Heart left ventricle (tissue), 16 donors: Measurements from ENCODE around the gene MYNN. TPM values are rescaled to one million over a fixed set of nuclear protein-coding genes. Genes with fewer than 3 reads are reported as not detected.

ENCODE experiments used
- ATAC-seq, 4 donors: fragments of 200-7000 bp; cut with Tn5 transposase; one replicate each; pipeline ENCODE4 v1.9.1; 2020 to 2022; ENCODE audit warnings: moderate library complexity in 4 of 4, mild to moderate bottlenecking in 3 of 4, moderate number of reproducible peaks in 1 of 4
- DNase-seq, 5 donors: peaks; one replicate each; pipeline ENCODE4 v3.0.0-alpha.2; 2020
- H3K27ac ChIP-seq, 12 donors: fragments of 200-600 bp; sonication (generic) in 4 of 12; one replicate each; pipeline versions ENCODE4 v1.5.0 to v1.8.0; 2016 to 2022; ENCODE audit warnings: mild to moderate bottlenecking in 2 of 12
- H3K27me3 ChIP-seq, 9 donors: fragments of 200-600 bp; sonication (generic) in 2 of 9; one replicate each; pipeline versions ENCODE4 v1.5.1 to v1.8.0; 2016 to 2022; ENCODE audit warnings: mild to moderate bottlenecking in 3 of 9
- H3K36me3 ChIP-seq, 9 donors: fragments of 200-600 bp; sonication (generic) in 2 of 9; one replicate each; pipeline versions ENCODE4 v1.5.0 to v1.8.0; 2018 to 2022; ENCODE audit warnings: mild to moderate bottlenecking in 2 of 9
- H3K4me1 ChIP-seq, 12 donors: fragments of 200-600 bp; sonication (generic) in 4 of 12; one replicate each; pipeline versions ENCODE4 v1.5.0 to v1.8.0; 2016 to 2022; ENCODE audit warnings: mild to moderate bottlenecking in 3 of 12
- H3K4me3 ChIP-seq, 12 donors: fragments of 200-600 bp; sonication (generic) in 4 of 12; one replicate each; pipeline versions ENCODE4 v1.5.0 to v1.8.0; 2017 to 2022; ENCODE audit warnings: mild to moderate bottlenecking in 9 of 12, moderate library complexity in 4 of 12
- H3K9me3 ChIP-seq, 12 donors: fragments of 200-600 bp; sonication (generic) in 4 of 12; one replicate each; pipeline versions ENCODE4 v1.5.0 to v1.8.0; 2016 to 2022; ENCODE audit warnings: mild to moderate bottlenecking in 1 of 12
- POLR2A ChIP-seq, 2 donors: fragments of 450-650 bp; IDR thresholded peaks; one replicate each; pipeline ENCODE4 v1.6.1; 2017; ENCODE audit warnings: antibody characterized with exemption in 2 of 2, mild to moderate bottlenecking in 2 of 2, moderate library complexity in 2 of 2
- WGBS, 4 donors: extraction: QIAGEN DNeasy Blood & Tissue Kit in 2 of 4; methylation state at CpG; one replicate each; pipeline versions ENCODE4 v1.1.5 to v1.1.7; 2013 to 2018; 5-methylcytosine and 5-hydroxymethylcytosine counted together
- intact Hi-C, 10 donors: fragments of 100-400 bp; cut with DNase I; formaldehyde crosslinking; loops; one replicate each; pipeline versions ENCODE4 v1.11.1 to v1.14.2; 2022
- polyA plus RNA-seq, 2 donors: library from polyadenylated mRNA; stranded (reverse); fragments of 200-250 nt; gene quantifications; one replicate each; pipeline ENCODE4 v1.2.3, GENCODE V29; 2013
- total RNA-seq, 9 donors: library from RNA; depleted of rRNA in 2 of 9; stranded (reverse); fragments of >200 nt in 2 of 9; fragmentation: NEBNext Ultra II Directional in 3 of 9; extraction: Animal tissue kit (Norgen Biotek cat#: 25700) in 3 of 9; gene quantifications; one replicate each; pipeline versions ENCODE4 v1.1.0 to v1.2.4, GENCODE V29; 2016 to 2023
- TF ChIP-seq, protein P1 (sequence below), 12 donors: fragments of 200-600 bp; sonication (generic) in 4 of 12; IDR thresholded peaks; one replicate each; pipeline versions ENCODE4 v1.5.0 to v1.8.0; 2018 to 2022; ENCODE audit warnings: antibody characterized with exemption in 12 of 12, mild to moderate bottlenecking in 5 of 12
- donor health status: ischemic (EF 13 %, LVEDD 7.1; RV severe dilation, severe dysfunction).
- donor health status: healthy with polysubstance abuse.
- donor health status: DM: no; HTN: yes; CAD: no.
- donor health status: DM: no; HTN: no; CAD: no.
- donor health status: ischemic (EF 25% LVEDD 6.9; RV normal size, moderate dysfunction).
- donor health status: ischemic (EF 25% LVEDD 5.7; RV mildly dilated, moderate dysfunction).
- donor health status: healthy.
- donor health status: DM: yes; HTN: yes; CAD: no.
- donor health status: ischemic (EF 35%, LVEDD 5.7; RV mildly dilated, moderate dysfunction).
- donor health status: nonischemic (EF 11% LVEDD 7.7; RV severe dilation, severe dysfunction).
- donor health status: DM: yes; HTN: yes; CAD: no.
- donor health status: PGD.
- donor health status: ischemic (EF 29% LVEDD 5.4; RV normal size, mild dysfunction).
- donor health status: nonischemic (EF 23%, LVEDD 6.1; RV moderate dilation, normal function).

The MYNN gene
- total and polyA plus RNA-seq, 11 donors = 5.0 to 14.1 (median 10.4) TPM

DNA sequence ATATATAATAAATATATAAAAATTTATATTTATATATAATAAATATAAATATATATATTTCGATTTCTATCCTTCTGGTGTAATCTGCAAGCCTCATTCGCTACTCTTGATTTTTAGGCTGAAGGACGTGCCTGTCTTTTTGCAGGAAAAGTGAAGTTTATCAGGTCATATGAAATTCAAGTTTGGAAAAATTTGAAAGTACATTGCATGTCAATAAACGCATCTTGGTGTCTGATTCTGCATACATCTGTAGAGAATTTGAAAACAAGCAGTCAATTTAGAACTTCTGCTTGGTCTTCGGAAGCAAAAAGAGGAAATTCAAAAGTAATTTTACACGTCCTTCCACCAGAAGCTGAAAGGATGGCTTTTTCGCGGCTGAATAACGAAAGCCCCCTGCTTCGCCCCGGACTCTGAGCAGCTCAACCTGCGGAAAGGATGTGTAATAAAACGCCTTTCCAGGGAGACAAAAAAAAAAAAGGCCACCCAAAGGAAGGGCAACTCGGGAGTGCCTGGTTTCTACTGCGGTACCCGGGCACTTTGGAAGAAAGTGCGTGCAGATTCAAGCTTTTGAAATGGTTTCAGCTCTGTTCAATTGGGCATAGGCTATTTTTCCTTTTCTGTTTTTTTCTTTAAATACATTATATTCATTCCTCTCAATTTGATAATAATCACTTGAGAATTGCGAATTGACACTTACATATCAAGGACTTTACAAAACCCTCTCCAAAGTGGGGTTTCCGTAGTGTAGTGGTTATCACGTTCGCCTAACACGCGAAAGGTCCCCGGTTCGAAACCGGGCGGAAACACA, 1.5 kb upstream of the MYNN start:
- TF ChIP-seq, protein P1, sequence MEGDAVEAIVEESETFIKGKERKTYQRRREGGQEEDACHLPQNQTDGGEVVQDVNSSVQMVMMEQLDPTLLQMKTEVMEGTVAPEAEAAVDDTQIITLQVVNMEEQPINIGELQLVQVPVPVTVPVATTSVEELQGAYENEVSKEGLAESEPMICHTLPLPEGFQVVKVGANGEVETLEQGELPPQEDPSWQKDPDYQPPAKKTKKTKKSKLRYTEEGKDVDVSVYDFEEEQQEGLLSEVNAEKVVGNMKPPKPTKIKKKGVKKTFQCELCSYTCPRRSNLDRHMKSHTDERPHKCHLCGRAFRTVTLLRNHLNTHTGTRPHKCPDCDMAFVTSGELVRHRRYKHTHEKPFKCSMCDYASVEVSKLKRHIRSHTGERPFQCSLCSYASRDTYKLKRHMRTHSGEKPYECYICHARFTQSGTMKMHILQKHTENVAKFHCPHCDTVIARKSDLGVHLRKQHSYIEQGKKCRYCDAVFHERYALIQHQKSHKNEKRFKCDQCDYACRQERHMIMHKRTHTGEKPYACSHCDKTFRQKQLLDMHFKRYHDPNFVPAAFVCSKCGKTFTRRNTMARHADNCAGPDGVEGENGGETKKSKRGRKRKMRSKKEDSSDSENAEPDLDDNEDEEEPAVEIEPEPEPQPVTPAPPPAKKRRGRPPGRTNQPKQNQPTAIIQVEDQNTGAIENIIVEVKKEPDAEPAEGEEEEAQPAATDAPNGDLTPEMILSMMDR (IDR thresholded peaks at IDR 0.05) = no peak
- no peak for TF ChIP-seq POLR2A (IDR thresholded peaks at IDR 0.05)
- H3K27me3 ChIP-seq = no peaks in the 10 kb centered on the region
- DNase-seq = peak in 4 of 5 donors; percentile 32 to 41 (median 34)
- peak overlapping the region; percentile 61 to 97 (median 81) for H3K4me3 ChIP-seq
- no peaks in the 10 kb centered on the region for H3K9me3 ChIP-seq
- H3K36me3 ChIP-seq = peaks cover 0 to 27% (median 23%) of the 10 kb centered on the region in 9 donors
- ATAC-seq = peak in 2 of 4 donors; percentile 34 to 37
- peaks cover 0 to 28% (median 24%) of the 10 kb centered on the region in 12 donors for H3K4me1 ChIP-seq
- 1% methylated on average over 27 of the region's 27 CpGs for WGBS, 4 donors
- peak overlapping the region; percentile 96 to 100 (median 98) for H3K27ac ChIP-seq
- intact Hi-C loops = loop anchor here in 2 of 10 donors (5.0 to 10.0 kb wide), 2 partner anchors 193 to 196 kb away; partner anchors contain the start of gene SEC62 (in 2 of the 2)

DNA sequence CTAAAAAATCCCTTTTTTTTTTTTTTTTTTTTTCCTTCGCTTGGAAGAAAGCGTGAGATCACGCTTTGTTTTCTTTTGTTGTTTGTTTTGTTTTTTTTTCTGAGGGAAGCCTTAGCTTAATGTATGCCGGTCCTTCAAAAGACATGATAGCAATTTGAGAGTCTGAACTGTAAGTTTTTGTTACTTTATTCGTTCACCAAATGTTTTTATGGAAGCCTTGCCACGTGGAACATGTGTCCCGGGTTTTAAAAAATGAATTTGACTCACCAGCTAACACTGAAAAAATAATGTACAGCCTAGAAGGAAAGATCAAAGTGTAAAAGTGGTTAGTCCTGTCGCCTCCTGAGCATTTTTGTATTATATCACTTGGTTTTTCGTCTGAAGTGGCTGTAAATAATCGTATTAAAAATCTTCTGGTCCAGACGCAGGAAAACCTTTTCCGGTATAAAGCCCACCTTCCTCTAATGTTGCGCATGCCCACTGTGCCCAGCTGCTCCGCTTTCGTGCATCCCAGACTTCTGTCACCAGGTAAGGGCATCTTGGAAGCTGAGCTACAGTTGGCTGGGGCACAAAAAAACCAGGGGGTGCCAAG, 795 bp upstream of the MYNN start:
- Histone ChIP-seq H3K27me3 (no peaks in the 10 kb centered on the region), H3K27ac (peak overlapping the region; percentile 96 to 100 (median 98)), H3K4me1 (peaks cover 0 to 28% (median 24%) of the 10 kb centered on the region in 12 donors), H3K4me3 (peak overlapping the region; percentile 61 to 97 (median 81)), H3K9me3 (no peaks in the 10 kb centered on the region), H3K36me3 (peaks cover 0 to 34% (median 30%) of the 10 kb centered on the region in 9 donors)
- 0 to 1% (median 1%) methylated on average over 15 of the region's 15 CpGs for WGBS, 4 donors
- ATAC-seq (peak; percentile 65 to 79 (median 71)), DNase-seq (peak; percentile 73 to 81 (median 77))
- intact Hi-C loops = loop anchor here in 2 of 10 donors (5.0 to 10.0 kb wide), 2 partner anchors 192 to 195 kb away; partner anchors contain the start of gene SEC62 (in 2 of the 2)
- TF ChIP-seq POLR2A (IDR thresholded peaks at IDR 0.05) = no peak
- TF ChIP-seq, protein P1 (IDR thresholded peaks at IDR 0.05) = no peak

DNA sequence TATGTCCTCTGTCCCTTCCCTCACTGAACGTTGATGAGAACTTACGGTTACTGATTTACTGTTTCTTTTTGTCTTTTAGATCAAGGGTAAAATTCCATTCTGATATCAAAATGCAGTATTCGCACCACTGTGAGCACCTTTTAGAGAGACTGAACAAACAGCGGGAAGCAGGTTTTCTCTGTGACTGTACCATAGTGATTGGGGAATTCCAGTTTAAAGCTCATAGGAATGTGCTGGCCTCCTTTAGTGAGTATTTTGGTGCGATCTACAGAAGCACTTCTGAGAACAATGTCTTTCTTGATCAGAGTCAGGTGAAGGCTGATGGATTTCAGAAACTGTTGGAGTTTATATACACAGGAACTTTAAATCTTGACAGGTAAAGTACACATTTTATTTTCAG, 990 bp downstream of the MYNN start:
- intact Hi-C loops = loop anchor here in 2 of 10 donors (5.0 to 10.0 kb wide), 2 partner anchors 191 to 193 kb away; partner anchors contain the start of gene SEC62 (in 2 of the 2)
- H3K4me1 ChIP-seq = peaks cover 0 to 28% (median 24%) of the 10 kb centered on the region in 12 donors
- H3K9me3 ChIP-seq = no peaks in the 10 kb centered on the region
- TF ChIP-seq POLR2A (IDR thresholded peaks at IDR 0.05) = no peak
- TF ChIP-seq, protein P1 (IDR thresholded peaks at IDR 0.05) = no peak
- DNase-seq = no peak
- H3K27ac ChIP-seq = peak overlapping the region in 5 of 12 donors; percentile 96 to 100 (median 98)
- H3K4me3 ChIP-seq = peak overlapping the region; percentile 61 to 97 (median 81)
- WGBS, 4 donors = 45 to 51% (median 49%) methylated on average over 5 of the region's 5 CpGs
- peaks cover 0 to 51% (median 46%) of the 10 kb centered on the region in 9 donors for H3K36me3 ChIP-seq
- no peaks in the 10 kb centered on the region for H3K27me3 ChIP-seq
- ATAC-seq = no peak

DNA sequence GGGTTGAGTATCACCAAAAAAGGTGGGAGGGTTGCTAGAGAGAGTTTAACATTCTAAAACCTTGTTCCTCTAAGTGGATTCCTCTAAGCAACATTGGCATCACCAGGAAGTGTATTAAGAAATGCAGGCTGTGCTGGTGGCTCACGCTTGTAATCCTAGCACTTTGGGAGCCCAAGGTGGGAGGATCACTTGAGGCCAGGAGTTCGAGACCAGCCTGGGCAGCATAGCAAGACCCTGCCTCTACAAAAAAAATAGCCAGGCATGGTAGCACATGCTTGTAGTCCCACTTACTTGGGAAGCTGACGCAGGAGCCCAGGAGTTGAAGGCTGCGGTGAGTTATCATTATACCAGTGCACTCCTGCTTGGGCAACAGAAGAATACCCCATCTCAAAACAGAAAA, 4.6 kb downstream of the MYNN start:
- Histone ChIP-seq H3K27me3 (no peaks in the 10 kb centered on the region), H3K4me3 (no peak overlapping the region), H3K36me3 (peaks cover 0 to 88% (median 82%) of the 10 kb centered on the region in 9 donors), H3K4me1 (peaks cover 0 to 41% (median 28%) of the 10 kb centered on the region in 12 donors), H3K9me3 (no peaks in the 10 kb centered on the region), H3K27ac (no peak overlapping the region)
- TF ChIP-seq, protein P1 (IDR thresholded peaks at IDR 0.05) = no peak
- no peak for TF ChIP-seq POLR2A (IDR thresholded peaks at IDR 0.05)
- intact Hi-C loops = loop anchor here in 2 of 10 donors (5.0 to 10.0 kb wide), 2 partner anchors 187 to 194 kb away; partner anchors contain the start of gene SEC62 (in 1 of the 2)
- 73 to 97% (median 86%) methylated on average over 4 of the region's 4 CpGs for WGBS, 4 donors
- no peak for ATAC-seq
- no peak for DNase-seq
